OCI-LY7 (cell line): ENCODE data around the gene AIFM3. TPM values are rescaled to one million over a fixed set of nuclear protein-coding genes. Genes with fewer than 3 reads are reported as not detected.

ENCODE experiments used
- BruUV-seq: library from RNA; stranded (reverse); fragments of 400-500 nt; replicated peaks from 2 replicates; lab custom pipeline; 2021; lab: Mats Ljungman, UMichigan
- CTCF ChIA-PET: fragments of 300-600 bp; sonication (Branson Sonifier 250); formaldehyde crosslinking; loops from one replicate; lab custom pipeline; 2022; ENCODE audit warnings: antibody characterized with exemption; ENCODE audit not compliant: unreplicated experiment; lab: Charles Lee
- POLR2A ChIA-PET: fragments of 300-600 bp; sonication (Branson Sonifier 250); formaldehyde crosslinking; loops from one replicate; lab custom pipeline; 2022; ENCODE audit warnings: antibody characterized with exemption; lab: Charles Lee
- DNase-seq: peaks from one replicate; pipeline ENCODE4 v3.0.0-alpha.2; 2015; ENCODE audit warnings: low spot score
- H2AFZ ChIP-seq: fragments of 200-600 bp; sonication (generic), shearing (Covaris generic); 2 replicates; pipeline ENCODE4 v1.6.1; 2014; ENCODE audit warnings: mild to moderate bottlenecking, antibody characterized with exemption, low read length, moderate library complexity
- H3K27ac ChIP-seq: fragments of 200-600 bp; sonication (generic); 2 replicates; pipeline ENCODE4 v1.5.1; 2014; ENCODE audit warnings: mixed run types, low read depth, mild to moderate bottlenecking, moderate library complexity, low read length, inconsistent platforms; ENCODE audit not compliant: poor library complexity, severe bottlenecking
- H3K36me3 ChIP-seq: fragments of 200-600 bp; sonication (generic); 2 replicates; pipeline ENCODE4 v1.6.1; 2014; ENCODE audit warnings: mild to moderate bottlenecking, antibody characterized with exemption, low read length, moderate library complexity, mixed read lengths; ENCODE audit not compliant: insufficient read depth
- H3K4me1 ChIP-seq: fragments of 200-600 bp; sonication (generic); 2 replicates; pipeline ENCODE4 v1.5.1; 2014; ENCODE audit warnings: mild to moderate bottlenecking, low read length; ENCODE audit not compliant: insufficient read depth, poor library complexity, severe bottlenecking
- H3K4me2 ChIP-seq: fragments of 200-600 bp; sonication (generic); 2 replicates; pipeline ENCODE4 v1.6.1; 2014; ENCODE audit warnings: mild to moderate bottlenecking, low read length
- H3K4me3 ChIP-seq: fragments of 200-600 bp; sonication (generic); 2 replicates; pipeline ENCODE4 v1.5.1; 2014; ENCODE audit warnings: mild to moderate bottlenecking, low read depth, low read length; ENCODE audit not compliant: poor library complexity, severe bottlenecking
- H3K79me2 ChIP-seq: fragments of 200-600 bp; sonication (generic); 2 replicates; pipeline ENCODE4 v1.6.1; 2016; ENCODE audit warnings: low read depth, mild to moderate bottlenecking, low read length, moderate library complexity, mixed read lengths; ENCODE audit not compliant: insufficient read depth
- H3K9me2 ChIP-seq: fragments of 200-600 bp; sonication (generic); 2 replicates; pipeline ENCODE4 v1.6.1; 2016; ENCODE audit warnings: mild to moderate bottlenecking, low read length, mixed read lengths; ENCODE audit not compliant: insufficient read depth
- H3K9me3 ChIP-seq: fragments of 200-600 bp; sonication (generic); 2 replicates; pipeline ENCODE4 v1.6.1; 2014; ENCODE audit warnings: mild to moderate bottlenecking, mixed run types, low read length, mixed read lengths
- H4K20me1 ChIP-seq: fragments of 200-600 bp; sonication (generic); 2 replicates; pipeline ENCODE4 v1.6.1; 2014; ENCODE audit warnings: mild to moderate bottlenecking, antibody characterized with exemption, low read length, moderate library complexity, mixed read lengths; ENCODE audit not compliant: insufficient read depth
- EZH2phosphoT487 ChIP-seq: fragments of 200-600 bp; sonication (generic); IDR thresholded peaks from 2 replicates; pipeline ENCODE4 v1.6.1; 2018; ENCODE audit warnings: low read depth, borderline replicate concordance, mild to moderate bottlenecking, mixed run types, antibody characterized with exemption, low read length, moderate library complexity, mixed read lengths
- intact Hi-C: fragments of 100-400 bp; cut with micrococcal nuclease; formaldehyde crosslinking; loops from one replicate; pipeline ENCODE4 v1.10.0; 2022; ENCODE audit not compliant: unreplicated experiment
- total RNA-seq, 2 experiments: library from RNA; depleted of rRNA in 1 of 2; stranded (reverse); fragments of >200 nt in 1 of 2; shearing (Covaris generic) in 1 of 2; gene quantifications; 2 replicates each; pipeline ENCODE4 v1.2.3, GENCODE V29; 2014 to 2022
- TF ChIP-seq, protein P1 (sequence below): fragments of 200-600 bp; sonication (generic); conservative IDR thresholded peaks from 2 replicates; pipeline ENCODE4 v1.5.1; 2014; ENCODE audit warnings: mild to moderate bottlenecking, antibody characterized with exemption, low read length, moderate library complexity, mixed read lengths

The AIFM3 gene
- total RNA-seq, 2 experiments from 2014 or later, result 0.47 TPM; not detected in 1

DNA sequence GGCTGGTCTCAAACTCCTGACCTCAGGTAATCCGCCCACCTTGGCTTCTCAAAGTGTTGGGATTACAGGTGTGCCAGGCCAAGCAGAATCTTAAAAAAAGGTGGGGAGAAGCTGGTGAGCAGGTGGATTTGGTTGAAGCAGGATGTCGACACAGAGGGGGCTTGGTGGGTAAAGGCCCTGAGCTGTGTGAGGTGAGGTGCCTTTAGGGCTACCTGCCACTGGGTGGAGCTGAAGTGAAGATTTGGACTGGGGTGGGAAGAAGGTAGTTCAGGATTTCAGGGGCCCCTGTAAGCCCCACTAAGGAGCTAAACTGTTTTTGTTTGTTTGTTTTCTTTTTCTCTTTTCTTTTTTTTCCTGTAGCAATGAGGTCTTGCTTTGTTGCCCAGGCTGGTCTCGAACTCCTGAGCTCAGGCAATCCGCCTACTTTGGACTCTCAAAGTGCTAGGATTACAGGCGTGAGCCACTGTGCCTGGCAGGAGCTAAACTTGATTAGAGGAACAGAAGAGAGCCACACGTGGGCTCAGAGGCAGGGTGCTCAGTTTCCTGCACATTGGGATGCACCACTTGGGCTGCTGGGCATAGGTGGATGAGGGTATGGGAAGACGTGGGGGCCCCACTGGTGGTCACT, 53.9 kb downstream of the AIFM3 start:
- CTCF ChIA-PET, result interaction anchor here (0.9 to 1.5 kb wide), 2 partner anchors 9 to 31 kb away, joined by 3 to 6 read pairs; no protein-coding TSS in a partner anchor
- Histone ChIP-seq H3K36me3 (no peaks in the 10 kb centered on the region), H3K9me3 (no peaks in the 10 kb centered on the region), H3K4me1 (peaks cover 4% of the 10 kb centered on the region), H3K4me3 (no peak overlapping the region), H3K9me2 (no peaks in the 10 kb centered on the region), H4K20me1 (no peaks in the 10 kb centered on the region), H3K4me2 (no peak overlapping the region), H3K27ac (no peak overlapping the region), H3K79me2 (no peaks in the 10 kb centered on the region), H2AFZ (no peak overlapping the region)
- DNase-seq, result peak; percentile 56
- POLR2A ChIA-PET, result interaction anchor here (1.1 kb wide), 1 partner anchor 18 kb away, joined by 3 read pairs; no protein-coding TSS in a partner anchor
- intact Hi-C loops, result loop anchor here (10.0 kb wide), 1 partner anchor 74 kb away; no protein-coding TSS in a partner anchor
- TF ChIP-seq EZH2phosphoT487, result no peak
- TF ChIP-seq, protein P1, sequence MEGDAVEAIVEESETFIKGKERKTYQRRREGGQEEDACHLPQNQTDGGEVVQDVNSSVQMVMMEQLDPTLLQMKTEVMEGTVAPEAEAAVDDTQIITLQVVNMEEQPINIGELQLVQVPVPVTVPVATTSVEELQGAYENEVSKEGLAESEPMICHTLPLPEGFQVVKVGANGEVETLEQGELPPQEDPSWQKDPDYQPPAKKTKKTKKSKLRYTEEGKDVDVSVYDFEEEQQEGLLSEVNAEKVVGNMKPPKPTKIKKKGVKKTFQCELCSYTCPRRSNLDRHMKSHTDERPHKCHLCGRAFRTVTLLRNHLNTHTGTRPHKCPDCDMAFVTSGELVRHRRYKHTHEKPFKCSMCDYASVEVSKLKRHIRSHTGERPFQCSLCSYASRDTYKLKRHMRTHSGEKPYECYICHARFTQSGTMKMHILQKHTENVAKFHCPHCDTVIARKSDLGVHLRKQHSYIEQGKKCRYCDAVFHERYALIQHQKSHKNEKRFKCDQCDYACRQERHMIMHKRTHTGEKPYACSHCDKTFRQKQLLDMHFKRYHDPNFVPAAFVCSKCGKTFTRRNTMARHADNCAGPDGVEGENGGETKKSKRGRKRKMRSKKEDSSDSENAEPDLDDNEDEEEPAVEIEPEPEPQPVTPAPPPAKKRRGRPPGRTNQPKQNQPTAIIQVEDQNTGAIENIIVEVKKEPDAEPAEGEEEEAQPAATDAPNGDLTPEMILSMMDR, result peak; percentile 78
- BruUV-seq, result no TSS peak

DNA sequence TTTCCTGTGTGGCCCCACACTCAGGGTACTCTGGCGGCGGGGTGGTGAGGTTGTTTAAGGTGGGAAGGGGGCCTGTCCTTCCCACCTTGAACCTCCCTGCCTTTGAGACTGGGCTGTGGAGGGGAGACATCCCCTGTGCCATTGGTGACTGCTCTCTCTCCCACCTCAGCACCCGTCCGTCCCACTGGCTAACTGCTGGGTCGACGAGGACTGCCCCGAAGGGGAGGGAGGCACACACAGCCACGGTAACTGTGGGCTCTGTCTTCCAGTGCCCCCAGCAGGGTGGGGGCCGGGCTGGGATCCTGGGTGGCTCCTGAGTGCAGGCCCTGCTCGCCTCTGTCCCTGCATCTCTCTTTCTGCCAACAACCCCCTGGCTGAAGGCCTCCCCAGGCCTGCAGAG, 55.5 kb downstream of the AIFM3 start:
- TF ChIP-seq EZH2phosphoT487, result no peak
- TF ChIP-seq, protein P1, result no peak
- intact Hi-C loops, result loop anchor here (10.0 kb wide), 1 partner anchor 72 kb away; no protein-coding TSS in a partner anchor
- H3K36me3 ChIP-seq, result no peaks in the 10 kb centered on the region
- no peak overlapping the region for H3K27ac ChIP-seq
- ChIA-PET CTCF (no interaction called here), POLR2A (no interaction called here)
- BruUV-seq, result no TSS peak
- H4K20me1 ChIP-seq, result no peaks in the 10 kb centered on the region
- no peak overlapping the region for H3K4me3 ChIP-seq
- H3K9me2 ChIP-seq, result no peaks in the 10 kb centered on the region
- H3K4me2 ChIP-seq, result no peak overlapping the region
- no peaks in the 10 kb centered on the region for H3K79me2 ChIP-seq
- H3K4me1 ChIP-seq, result peaks cover 4% of the 10 kb centered on the region
- no peaks in the 10 kb centered on the region for H3K9me3 ChIP-seq
- no peak overlapping the region for H2AFZ ChIP-seq
- DNase-seq, result no peak

DNA sequence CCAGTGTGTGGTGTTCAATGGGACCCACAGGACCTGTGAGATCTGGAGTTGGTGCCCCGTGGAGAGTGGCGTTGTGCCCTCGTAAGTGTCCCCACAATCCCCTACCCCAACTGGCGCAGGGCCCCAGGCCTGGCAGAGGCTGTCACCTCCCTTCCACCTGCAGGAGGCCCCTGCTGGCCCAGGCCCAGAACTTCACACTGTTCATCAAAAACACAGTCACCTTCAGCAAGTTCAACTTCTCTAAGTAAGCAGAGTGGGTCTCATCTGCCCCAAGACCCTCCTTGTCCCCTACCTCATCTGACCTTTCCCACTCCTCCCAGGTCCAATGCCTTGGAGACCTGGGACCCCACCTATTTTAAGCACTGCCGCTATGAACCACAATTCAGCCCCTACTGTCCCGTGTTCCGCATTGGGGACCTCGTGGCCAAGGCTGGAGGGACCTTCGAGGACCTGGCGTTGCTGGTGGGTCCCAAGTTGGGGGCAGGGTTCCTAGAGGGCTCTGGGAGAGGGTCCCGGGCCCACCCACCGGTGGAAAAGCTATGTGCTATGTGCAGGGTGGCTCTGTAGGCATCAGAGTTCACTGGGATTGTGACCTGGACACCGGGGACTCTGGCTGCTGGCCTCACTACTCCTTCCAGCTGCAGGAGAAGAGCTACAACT, 56.0 kb downstream of the AIFM3 start:
- Histone ChIP-seq H4K20me1 (no peaks in the 10 kb centered on the region), H2AFZ (no peak overlapping the region), H3K4me3 (no peak overlapping the region), H3K36me3 (no peaks in the 10 kb centered on the region), H3K9me2 (no peaks in the 10 kb centered on the region), H3K9me3 (no peaks in the 10 kb centered on the region), H3K79me2 (no peaks in the 10 kb centered on the region), H3K4me1 (peaks cover 4% of the 10 kb centered on the region), H3K4me2 (no peak overlapping the region), H3K27ac (no peak overlapping the region)
- CTCF ChIA-PET, result no interaction called here
- POLR2A ChIA-PET, result interaction anchor here (0.6 kb wide), 1 partner anchor 24 kb away, joined by 3 read pairs; no protein-coding TSS in a partner anchor
- BruUV-seq, result no TSS peak
- intact Hi-C loops, result loop anchor here (10.0 kb wide), 1 partner anchor 72 kb away; no protein-coding TSS in a partner anchor
- TF ChIP-seq, protein P1, result peak; percentile 42
- TF ChIP-seq EZH2phosphoT487, result no peak
- no peak for DNase-seq
